Measurements from ENCODE around the gene PPFIBP1. TPM values are rescaled to one million over a fixed set of nuclear protein-coding genes. Genes with fewer than 3 reads are reported as not detected.

Gene PPFIBP1
- polyA plus RNA-seq, 1 of the 3 experiments (the other 2 are of a cell fraction): 55.0 TPM

DNA sequence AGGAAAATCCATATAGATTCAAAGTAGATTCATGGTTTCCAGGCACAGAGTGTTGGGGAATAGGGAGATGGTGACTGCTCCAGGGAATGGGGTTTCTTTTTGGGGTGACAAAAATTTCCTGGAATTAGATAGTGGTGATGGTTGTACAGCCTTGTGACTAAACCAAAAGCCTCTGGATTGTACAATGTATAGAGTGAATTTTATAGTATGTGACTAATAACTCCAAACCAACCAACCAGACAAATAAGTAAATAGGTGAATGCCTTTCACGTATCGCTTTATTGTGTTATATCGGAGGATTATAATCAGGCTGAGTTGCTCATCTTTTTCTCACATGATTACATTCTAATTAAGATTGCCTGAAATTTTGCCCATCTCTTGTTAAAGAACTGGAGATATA, 24.6 kb upstream of the PPFIBP1 start:
- no peak for TF ChIP-seq RXRA (IDR thresholded peaks at IDR 0.05; ENCODE audit: borderline replicate concordance, low read depth)
- no peaks in the 10 kb centered on the region; the same call in 1 of the 2 replicates for H3K9me3 ChIP-seq
- H4K20me1 ChIP-seq (ENCODE audit: insufficient read depth): no peaks in the 10 kb centered on the region
- no peak overlapping the region for H3K4me3 ChIP-seq (ENCODE audit: low read depth in 2 of 2, low read length in 1 of 2)
- H3K27ac ChIP-seq (ENCODE audit: low read depth in 2 of 2, low read length in 1 of 2): no peak overlapping the region
- H3K4me2 ChIP-seq: no peak overlapping the region
- ChIA-PET POLR2A (no interaction called here), CTCF (interaction anchor here (0.6 kb wide), 1 partner anchor 144 kb away, joined by 3 read pairs; no protein-coding TSS in a partner anchor)
- H3K9ac ChIP-seq: no peak overlapping the region
- H3K9me2 ChIP-seq: no peaks in the 10 kb centered on the region
- no peaks in the 10 kb centered on the region for H3K36me3 ChIP-seq (replicated peaks in 1 of 2; ENCODE audit: control insufficient read depth in 1 of 2, insufficient read depth in 2 of 2, low read length in 1 of 2)
- H2AFZ ChIP-seq (ENCODE audit: low read depth): no peak overlapping the region
- DNase-seq: no peak
- no peaks in the 10 kb centered on the region for H3K79me2 ChIP-seq (ENCODE audit: insufficient read depth)
- H3K27me3 ChIP-seq (ENCODE audit: insufficient read depth): no peaks in the 10 kb centered on the region
- H3K4me1 ChIP-seq (ENCODE audit: control insufficient read depth in 1 of 2, insufficient read depth in 2 of 2, low read depth in 1 of 2, low read length in 1 of 2): no peaks in the 10 kb centered on the region; a peak in 1 of 4 replicates
- 95% methylated on average over 3 of the region's 3 CpGs for WGBS (ENCODE audit: low lambda C conversion rate)
- H3F3A ChIP-seq (replicated peaks; ENCODE audit: insufficient read depth): peaks cover 1% of the 10 kb centered on the region

DNA sequence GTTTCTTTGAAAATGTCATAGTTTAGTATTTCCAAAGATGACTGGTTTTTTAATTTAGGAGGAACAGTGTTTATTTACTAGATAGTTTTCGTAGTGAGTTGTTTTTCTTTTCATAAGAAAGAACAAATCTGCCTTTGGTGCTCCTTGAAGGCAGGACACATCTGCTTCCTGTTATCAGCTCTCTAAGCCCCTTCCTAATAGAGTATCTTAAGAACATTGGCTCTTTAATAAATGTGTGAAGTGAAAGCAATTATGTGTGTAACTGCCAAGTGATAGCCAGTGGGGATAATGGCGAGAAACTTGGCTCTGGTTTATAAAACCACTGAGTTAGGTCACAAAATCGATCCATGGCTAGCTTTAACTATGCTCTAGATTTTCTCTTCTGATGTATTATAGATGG, 23.5 kb upstream of the PPFIBP1 start:
- Histone ChIP-seq H3K9ac (no peak overlapping the region), H3K79me2 (ENCODE audit: insufficient read depth) (no peaks in the 10 kb centered on the region), H3K9me2 (no peaks in the 10 kb centered on the region), H3K27me3 (ENCODE audit: insufficient read depth) (no peaks in the 10 kb centered on the region), H4K20me1 (ENCODE audit: insufficient read depth) (no peaks in the 10 kb centered on the region), H3K4me2 (no peak overlapping the region), H3F3A (replicated peaks; ENCODE audit: insufficient read depth) (peaks cover 7% of the 10 kb centered on the region), H2AFZ (ENCODE audit: low read depth) (no peak overlapping the region), H3K9me3 (no peaks in the 10 kb centered on the region; the same call in 1 of the 2 replicates), H3K4me3 (ENCODE audit: low read depth in 2 of 2, low read length in 1 of 2) (no peak overlapping the region), H3K27ac (ENCODE audit: low read depth in 2 of 2, low read length in 1 of 2) (no peak overlapping the region), H3K36me3 (replicated peaks in 1 of 2; ENCODE audit: control insufficient read depth in 1 of 2, insufficient read depth in 2 of 2, low read length in 1 of 2) (no peaks in the 10 kb centered on the region), H3K4me1 (ENCODE audit: control insufficient read depth in 1 of 2, insufficient read depth in 2 of 2, low read depth in 1 of 2, low read length in 1 of 2) (peaks cover 1 to 3% of the 10 kb centered on the region in 2 experiments; a peak in 3 of 4 replicates)
- DNase-seq: no peak
- 74% methylated on average over 3 of the region's 3 CpGs for WGBS (ENCODE audit: low lambda C conversion rate)
- ChIA-PET POLR2A (no interaction called here), CTCF (no interaction called here)
- TF ChIP-seq, protein P1, sequence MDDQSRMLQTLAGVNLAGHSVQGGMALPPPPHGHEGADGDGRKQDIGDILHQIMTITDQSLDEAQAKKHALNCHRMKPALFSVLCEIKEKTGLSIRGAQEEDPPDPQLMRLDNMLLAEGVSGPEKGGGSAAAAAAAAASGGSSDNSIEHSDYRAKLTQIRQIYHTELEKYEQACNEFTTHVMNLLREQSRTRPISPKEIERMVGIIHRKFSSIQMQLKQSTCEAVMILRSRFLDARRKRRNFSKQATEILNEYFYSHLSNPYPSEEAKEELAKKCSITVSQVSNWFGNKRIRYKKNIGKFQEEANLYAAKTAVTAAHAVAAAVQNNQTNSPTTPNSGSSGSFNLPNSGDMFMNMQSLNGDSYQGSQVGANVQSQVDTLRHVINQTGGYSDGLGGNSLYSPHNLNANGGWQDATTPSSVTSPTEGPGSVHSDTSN (IDR thresholded peaks at IDR 0.05): no peak
- TF ChIP-seq, protein P2, sequence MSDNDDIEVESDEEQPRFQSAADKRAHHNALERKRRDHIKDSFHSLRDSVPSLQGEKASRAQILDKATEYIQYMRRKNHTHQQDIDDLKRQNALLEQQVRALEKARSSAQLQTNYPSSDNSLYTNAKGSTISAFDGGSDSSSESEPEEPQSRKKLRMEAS (IDR thresholded peaks at IDR 0.05; ENCODE audit: low read depth): no peak
- TF ChIP-seq JUND (IDR thresholded peaks at IDR 0.05) (no peak), RFX5 (IDR thresholded peaks at IDR 0.05; ENCODE audit: low read length) (no peak)
- TF ChIP-seq, protein P3, sequence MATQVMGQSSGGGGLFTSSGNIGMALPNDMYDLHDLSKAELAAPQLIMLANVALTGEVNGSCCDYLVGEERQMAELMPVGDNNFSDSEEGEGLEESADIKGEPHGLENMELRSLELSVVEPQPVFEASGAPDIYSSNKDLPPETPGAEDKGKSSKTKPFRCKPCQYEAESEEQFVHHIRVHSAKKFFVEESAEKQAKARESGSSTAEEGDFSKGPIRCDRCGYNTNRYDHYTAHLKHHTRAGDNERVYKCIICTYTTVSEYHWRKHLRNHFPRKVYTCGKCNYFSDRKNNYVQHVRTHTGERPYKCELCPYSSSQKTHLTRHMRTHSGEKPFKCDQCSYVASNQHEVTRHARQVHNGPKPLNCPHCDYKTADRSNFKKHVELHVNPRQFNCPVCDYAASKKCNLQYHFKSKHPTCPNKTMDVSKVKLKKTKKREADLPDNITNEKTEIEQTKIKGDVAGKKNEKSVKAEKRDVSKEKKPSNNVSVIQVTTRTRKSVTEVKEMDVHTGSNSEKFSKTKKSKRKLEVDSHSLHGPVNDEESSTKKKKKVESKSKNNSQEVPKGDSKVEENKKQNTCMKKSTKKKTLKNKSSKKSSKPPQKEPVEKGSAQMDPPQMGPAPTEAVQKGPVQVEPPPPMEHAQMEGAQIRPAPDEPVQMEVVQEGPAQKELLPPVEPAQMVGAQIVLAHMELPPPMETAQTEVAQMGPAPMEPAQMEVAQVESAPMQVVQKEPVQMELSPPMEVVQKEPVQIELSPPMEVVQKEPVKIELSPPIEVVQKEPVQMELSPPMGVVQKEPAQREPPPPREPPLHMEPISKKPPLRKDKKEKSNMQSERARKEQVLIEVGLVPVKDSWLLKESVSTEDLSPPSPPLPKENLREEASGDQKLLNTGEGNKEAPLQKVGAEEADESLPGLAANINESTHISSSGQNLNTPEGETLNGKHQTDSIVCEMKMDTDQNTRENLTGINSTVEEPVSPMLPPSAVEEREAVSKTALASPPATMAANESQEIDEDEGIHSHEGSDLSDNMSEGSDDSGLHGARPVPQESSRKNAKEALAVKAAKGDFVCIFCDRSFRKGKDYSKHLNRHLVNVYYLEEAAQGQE (IDR thresholded peaks at IDR 0.05; ENCODE audit: low read depth, low read length): no peak

Data from SK-N-SH (cell line).